ENCODE measurements around the gene PPFIA2.

PPFIA2 gene

DNA sequence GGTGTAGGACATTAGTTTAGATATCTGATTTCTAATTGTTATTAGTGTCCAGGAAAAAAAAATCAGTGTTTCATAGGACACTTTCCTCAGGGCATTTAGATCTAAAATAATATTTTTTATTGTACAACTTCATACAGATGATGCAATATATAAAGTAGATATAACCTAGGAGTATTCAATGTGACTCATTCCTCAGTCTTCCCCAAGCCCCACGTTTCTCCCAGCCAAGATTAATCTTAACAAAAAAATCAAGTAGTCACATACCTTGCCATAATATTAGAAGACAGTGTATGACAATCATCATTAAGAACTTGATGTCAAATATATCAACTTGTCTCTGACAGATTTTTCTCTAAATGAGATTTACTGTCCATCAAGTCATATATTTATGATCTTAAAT, 37.1 kb downstream of the PPFIA2 start:
- no peak for DNase-seq
- POLR2A ChIA-PET: no interaction called here
- WGBS (ENCODE audit: insufficient coverage): no CpG with 5 or more reads among the region's 1 CpG

GRCh38 chr12:81718616-81719015, 40.5 kb downstream of the PPFIA2 start:
- no peaks in the 10 kb centered on the region for H3K36me3 ChIP-seq (ENCODE audit: control insufficient read depth in 4 of 4, insufficient read depth in 4 of 4, low read length in 3 of 4)
- no peak overlapping the region for H3K4me3 ChIP-seq (ENCODE audit: control insufficient read depth in 1 of 7, extremely low read depth in 1 of 7, insufficient read depth in 4 of 7, low read depth in 2 of 7, low read length in 6 of 7)
- H3K9me3 ChIP-seq (ENCODE audit: control extremely low read depth in 1 of 5, control insufficient read depth in 4 of 5, insufficient read depth in 2 of 5, low read depth in 1 of 5, low read length in 4 of 5): no peaks in the 10 kb centered on the region
- no peak for DNase-seq
- H3K27ac ChIP-seq (ENCODE audit: insufficient read depth in 1 of 2, low read depth in 1 of 2, low read length in 2 of 2, poor library complexity in 1 of 2, severe bottlenecking in 2 of 2): no peak overlapping the region
- ChIA-PET CTCF (no interaction called here), POLR2A (no interaction called here)
- no peaks in the 10 kb centered on the region for H3K4me1 ChIP-seq (ENCODE audit: control extremely low read depth in 1 of 4, control insufficient read depth in 4 of 4, insufficient read depth in 4 of 4, low read length in 3 of 4)
- WGBS (ENCODE audit: insufficient coverage): 80% methylated on average over 1 of the region's 2 CpGs
- no peaks in the 10 kb centered on the region for H3K27me3 ChIP-seq (replicated peaks in 2 of 5; ENCODE audit: control insufficient read depth in 4 of 5, insufficient read depth in 5 of 5, low read length in 4 of 5)

More for the DNA sequence above, 37.1 kb downstream of the PPFIA2 start:
- H3K27ac ChIP-seq (ENCODE audit: insufficient read depth in 1 of 2, low read depth in 1 of 2, low read length in 2 of 2, poor library complexity in 1 of 2, severe bottlenecking in 2 of 2): no peak overlapping the region
- no peaks in the 10 kb centered on the region for H3K36me3 ChIP-seq (ENCODE audit: control insufficient read depth in 4 of 4, insufficient read depth in 4 of 4, low read length in 3 of 4)
- no peaks in the 10 kb centered on the region for H3K27me3 ChIP-seq (replicated peaks in 2 of 5; ENCODE audit: control insufficient read depth in 4 of 5, insufficient read depth in 5 of 5, low read length in 4 of 5)
- H3K4me1 ChIP-seq (ENCODE audit: control extremely low read depth in 1 of 4, control insufficient read depth in 4 of 4, insufficient read depth in 4 of 4, low read length in 3 of 4): no peaks in the 10 kb centered on the region
- CTCF ChIA-PET: no interaction called here
- H3K9me3 ChIP-seq (ENCODE audit: control extremely low read depth in 1 of 5, control insufficient read depth in 4 of 5, insufficient read depth in 2 of 5, low read depth in 1 of 5, low read length in 4 of 5): no peaks in the 10 kb centered on the region
- H3K4me3 ChIP-seq (ENCODE audit: control insufficient read depth in 1 of 7, extremely low read depth in 1 of 7, insufficient read depth in 4 of 7, low read depth in 2 of 7, low read length in 6 of 7): no peak overlapping the region

- CTCF ChIA-PET: no interaction called here
- H3K36me3 ChIP-seq (ENCODE audit: control insufficient read depth in 4 of 4, insufficient read depth in 4 of 4, low read length in 3 of 4): no peaks in the 10 kb centered on the region
- H3K4me1 ChIP-seq (ENCODE audit: control extremely low read depth in 1 of 4, control insufficient read depth in 4 of 4, insufficient read depth in 4 of 4, low read length in 3 of 4): no peaks in the 10 kb centered on the region
Observed at GRCh38 chr12:81712536-81712935, 46.6 kb downstream of the PPFIA2 start.

DNA sequence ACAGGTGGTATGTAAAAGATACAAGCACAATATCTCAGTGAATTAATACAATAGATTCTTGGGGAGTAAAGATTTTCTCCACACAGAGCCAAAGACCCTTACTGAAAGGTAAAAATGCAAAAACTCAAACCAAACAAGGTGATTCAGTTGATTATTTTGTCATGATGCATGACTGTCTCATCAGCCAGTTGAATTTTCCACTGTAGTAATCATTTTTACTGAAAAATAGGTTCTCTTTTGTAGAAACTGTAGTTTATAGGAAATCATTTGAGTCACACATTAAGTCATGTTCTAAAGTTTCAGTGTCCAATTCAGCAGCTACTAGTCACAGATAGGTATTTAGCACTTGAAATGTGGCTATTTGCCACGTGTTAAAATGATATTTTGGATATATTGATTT, 53.6 kb downstream of the PPFIA2 start:
- no peaks in the 10 kb centered on the region for H3K27me3 ChIP-seq (replicated peaks in 2 of 5; ENCODE audit: control insufficient read depth in 4 of 5, insufficient read depth in 5 of 5, low read length in 4 of 5)
- no peaks in the 10 kb centered on the region for H3K4me1 ChIP-seq (ENCODE audit: control extremely low read depth in 1 of 4, control insufficient read depth in 4 of 4, insufficient read depth in 4 of 4, low read length in 3 of 4)
- WGBS (ENCODE audit: insufficient coverage): no CpG with 5 or more reads among the region's 1 CpG
- CTCF ChIA-PET: no interaction called here
- H3K27ac ChIP-seq (ENCODE audit: insufficient read depth in 1 of 2, low read depth in 1 of 2, low read length in 2 of 2, poor library complexity in 1 of 2, severe bottlenecking in 2 of 2): no peak overlapping the region
- DNase-seq: no peak
- POLR2A ChIA-PET: no interaction called here
- no peak overlapping the region for H3K4me3 ChIP-seq (ENCODE audit: control insufficient read depth in 1 of 7, extremely low read depth in 1 of 7, insufficient read depth in 4 of 7, low read depth in 2 of 7, low read length in 6 of 7)
- H3K36me3 ChIP-seq (ENCODE audit: control insufficient read depth in 4 of 4, insufficient read depth in 4 of 4, low read length in 3 of 4): no peaks in the 10 kb centered on the region
- H3K9me3 ChIP-seq (ENCODE audit: control extremely low read depth in 1 of 5, control insufficient read depth in 4 of 5, insufficient read depth in 2 of 5, low read depth in 1 of 5, low read length in 4 of 5): peaks cover 0 to 2% (median 0%) of the 10 kb centered on the region in 5 experiments

More at GRCh38 chr12:81712536-81712935, 46.6 kb downstream of the PPFIA2 start:
- no peak overlapping the region for H3K27ac ChIP-seq (ENCODE audit: insufficient read depth in 1 of 2, low read depth in 1 of 2, low read length in 2 of 2, poor library complexity in 1 of 2, severe bottlenecking in 2 of 2)
- DNase-seq: no peak
- WGBS (ENCODE audit: insufficient coverage): no CpG with 5 or more reads among the region's 3 CpGs
- H3K9me3 ChIP-seq (ENCODE audit: control extremely low read depth in 1 of 5, control insufficient read depth in 4 of 5, insufficient read depth in 2 of 5, low read depth in 1 of 5, low read length in 4 of 5): no peaks in the 10 kb centered on the region
- H3K27me3 ChIP-seq (replicated peaks in 2 of 5; ENCODE audit: control insufficient read depth in 4 of 5, insufficient read depth in 5 of 5, low read length in 4 of 5): no peaks in the 10 kb centered on the region
- H3K4me3 ChIP-seq (ENCODE audit: control insufficient read depth in 1 of 7, extremely low read depth in 1 of 7, insufficient read depth in 4 of 7, low read depth in 2 of 7, low read length in 6 of 7): no peak overlapping the region
- POLR2A ChIA-PET: no interaction called here

DNA sequence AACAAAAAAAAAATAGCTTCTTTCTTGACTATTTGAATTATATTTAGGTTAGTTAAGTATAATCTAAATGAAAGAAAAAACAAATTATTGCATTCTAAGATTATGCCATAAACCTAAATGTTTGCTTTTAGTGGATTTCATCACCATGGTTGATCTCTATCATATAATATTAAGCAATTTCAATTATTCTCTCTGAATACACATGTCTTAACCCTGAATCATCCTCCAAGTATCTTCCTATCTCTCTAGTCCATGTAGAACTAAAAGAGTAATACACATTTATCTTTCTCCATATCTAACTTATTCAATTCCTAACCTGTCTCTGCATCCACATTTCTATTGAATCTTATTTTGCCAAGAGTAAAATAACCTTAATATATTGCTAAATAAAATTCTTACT, 59.6 kb downstream of the PPFIA2 start:
- Histone ChIP-seq H3K27me3 (replicated peaks in 2 of 5; ENCODE audit: control insufficient read depth in 4 of 5, insufficient read depth in 5 of 5, low read length in 4 of 5) (peaks cover 0 to 1% (median 0%) of the 10 kb centered on the region in 5 experiments), H3K4me1 (ENCODE audit: control extremely low read depth in 1 of 4, control insufficient read depth in 4 of 4, insufficient read depth in 4 of 4, low read length in 3 of 4) (no peaks in the 10 kb centered on the region), H3K27ac (ENCODE audit: insufficient read depth in 1 of 2, low read depth in 1 of 2, low read length in 2 of 2, poor library complexity in 1 of 2, severe bottlenecking in 2 of 2) (no peak overlapping the region), H3K4me3 (ENCODE audit: control insufficient read depth in 1 of 7, extremely low read depth in 1 of 7, insufficient read depth in 4 of 7, low read depth in 2 of 7, low read length in 6 of 7) (no peak overlapping the region), H3K36me3 (ENCODE audit: control insufficient read depth in 4 of 4, insufficient read depth in 4 of 4, low read length in 3 of 4) (no peaks in the 10 kb centered on the region), H3K9me3 (ENCODE audit: control extremely low read depth in 1 of 5, control insufficient read depth in 4 of 5, insufficient read depth in 2 of 5, low read depth in 1 of 5, low read length in 4 of 5) (no peaks in the 10 kb centered on the region)
- no peak for DNase-seq
- POLR2A ChIA-PET: no interaction called here
- CTCF ChIA-PET: no interaction called here

- POLR2A ChIA-PET: no interaction called here
Observed at GRCh38 chr12:81692008-81692407, 67.1 kb downstream of the PPFIA2 start.

DNA sequence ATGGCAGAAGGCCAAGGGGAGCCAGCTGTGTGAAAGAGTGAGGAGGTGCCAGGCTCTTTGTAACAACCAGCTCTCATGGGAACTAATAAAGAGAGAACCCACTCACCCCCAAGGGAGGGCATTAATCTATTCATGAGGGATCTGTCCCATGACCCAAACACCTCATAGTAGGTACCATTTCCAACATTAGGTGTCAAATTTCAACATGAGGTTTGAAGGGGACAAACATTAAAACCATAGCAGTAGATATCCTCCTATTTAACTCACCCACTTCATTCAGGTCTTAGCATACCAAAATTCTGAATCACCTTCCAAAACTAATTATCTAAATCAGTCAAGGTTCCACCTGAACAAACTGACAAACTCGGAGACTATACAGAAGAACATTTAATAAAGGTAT, 75.3 kb downstream of the PPFIA2 start:
- WGBS (ENCODE audit: insufficient coverage): no CpG with 5 or more reads among the region's 1 CpG
- Histone ChIP-seq H3K27ac (ENCODE audit: insufficient read depth in 1 of 2, low read depth in 1 of 2, low read length in 2 of 2, poor library complexity in 1 of 2, severe bottlenecking in 2 of 2) (no peak overlapping the region), H3K36me3 (ENCODE audit: control insufficient read depth in 4 of 4, insufficient read depth in 4 of 4, low read length in 3 of 4) (no peaks in the 10 kb centered on the region), H3K9me3 (ENCODE audit: control extremely low read depth in 1 of 5, control insufficient read depth in 4 of 5, insufficient read depth in 2 of 5, low read depth in 1 of 5, low read length in 4 of 5) (no peaks in the 10 kb centered on the region), H3K4me3 (ENCODE audit: control insufficient read depth in 1 of 7, extremely low read depth in 1 of 7, insufficient read depth in 4 of 7, low read depth in 2 of 7, low read length in 6 of 7) (no peak overlapping the region), H3K4me1 (ENCODE audit: control extremely low read depth in 1 of 4, control insufficient read depth in 4 of 4, insufficient read depth in 4 of 4, low read length in 3 of 4) (no peaks in the 10 kb centered on the region), H3K27me3 (replicated peaks in 2 of 5; ENCODE audit: control insufficient read depth in 4 of 5, insufficient read depth in 5 of 5, low read length in 4 of 5) (no peaks in the 10 kb centered on the region)
- ChIA-PET CTCF (no interaction called here), POLR2A (no interaction called here)
- no peak for DNase-seq

More at GRCh38 chr12:81692008-81692407, 67.1 kb downstream of the PPFIA2 start:
- peaks cover 0 to 1% (median 0%) of the 10 kb centered on the region in 5 experiments for H3K27me3 ChIP-seq (replicated peaks in 2 of 5; ENCODE audit: control insufficient read depth in 4 of 5, insufficient read depth in 5 of 5, low read length in 4 of 5)
- H3K9me3 ChIP-seq (ENCODE audit: control extremely low read depth in 1 of 5, control insufficient read depth in 4 of 5, insufficient read depth in 2 of 5, low read depth in 1 of 5, low read length in 4 of 5): no peaks in the 10 kb centered on the region
- no CpG with 5 or more reads among the region's 1 CpG for WGBS (ENCODE audit: insufficient coverage)
- H3K4me3 ChIP-seq (ENCODE audit: control insufficient read depth in 1 of 7, extremely low read depth in 1 of 7, insufficient read depth in 4 of 7, low read depth in 2 of 7, low read length in 6 of 7): no peak overlapping the region
- no peak for DNase-seq
- no peaks in the 10 kb centered on the region for H3K36me3 ChIP-seq (ENCODE audit: control insufficient read depth in 4 of 4, insufficient read depth in 4 of 4, low read length in 3 of 4)
- no peaks in the 10 kb centered on the region for H3K4me1 ChIP-seq (ENCODE audit: control extremely low read depth in 1 of 4, control insufficient read depth in 4 of 4, insufficient read depth in 4 of 4, low read length in 3 of 4)
- H3K27ac ChIP-seq (ENCODE audit: insufficient read depth in 1 of 2, low read depth in 1 of 2, low read length in 2 of 2, poor library complexity in 1 of 2, severe bottlenecking in 2 of 2): no peak overlapping the region
- CTCF ChIA-PET: no interaction called here
